Right atrium auricular region (tissue), 2 donors: ENCODE data around the gene RANBP17. TPM values are rescaled to one million over a fixed set of nuclear protein-coding genes. Genes with fewer than 3 reads are reported as not detected.

ENCODE experiments used
- DNase-seq: peaks from one replicate; pipeline ENCODE4 v3.0.0-alpha.2; 2019; ENCODE audit warnings: low spot score
- H3K27ac ChIP-seq, 2 donors: fragments of 200-600 bp; sonication (generic); 1 replicate in 1 of 2; 2 replicates in 1 of 2; pipeline ENCODE4 v1.5.1; 2016 to 2019
- H3K27me3 ChIP-seq, 2 donors: fragments of 200-600 bp; sonication (generic); one replicate each; pipeline versions ENCODE4 v1.5.1 to v1.6.0; 2017 to 2019
- H3K36me3 ChIP-seq: fragments of 200-600 bp; sonication (generic); one replicate; pipeline ENCODE4 v1.5.1; 2016
- H3K4me1 ChIP-seq, 2 donors: fragments of 200-600 bp; sonication (generic); one replicate each; pipeline versions ENCODE4 v1.5.1 to v1.6.0; 2017 to 2019
- H3K4me3 ChIP-seq, 2 donors: fragments of 200-600 bp; sonication (generic); 1 replicate in 1 of 2; 2 replicates in 1 of 2; pipeline ENCODE4 v1.5.1; 2017 to 2019; ENCODE audit warnings: mild to moderate bottlenecking in 1 of 2, moderate library complexity in 1 of 2
- H3K9me3 ChIP-seq, 2 donors: fragments of 200-600 bp; sonication (generic); one replicate each; pipeline ENCODE4 v1.5.1; 2019
- total RNA-seq, 2 donors: library from RNA; depleted of rRNA; stranded (reverse); fragments of >200 nt; gene quantifications; one replicate each; pipeline ENCODE4 v1.1.0, GENCODE V29; 2016
- TF ChIP-seq, protein P1 (sequence below), 2 donors: fragments of 200-600 bp; sonication (generic); IDR thresholded peaks; one replicate each; pipeline ENCODE4 v1.5.1; 2019; ENCODE audit warnings: antibody characterized with exemption in 2 of 2

The RANBP17 gene
- total RNA-seq = 1 to 10 TPM; 1.4 to 3.6 TPM

DNA sequence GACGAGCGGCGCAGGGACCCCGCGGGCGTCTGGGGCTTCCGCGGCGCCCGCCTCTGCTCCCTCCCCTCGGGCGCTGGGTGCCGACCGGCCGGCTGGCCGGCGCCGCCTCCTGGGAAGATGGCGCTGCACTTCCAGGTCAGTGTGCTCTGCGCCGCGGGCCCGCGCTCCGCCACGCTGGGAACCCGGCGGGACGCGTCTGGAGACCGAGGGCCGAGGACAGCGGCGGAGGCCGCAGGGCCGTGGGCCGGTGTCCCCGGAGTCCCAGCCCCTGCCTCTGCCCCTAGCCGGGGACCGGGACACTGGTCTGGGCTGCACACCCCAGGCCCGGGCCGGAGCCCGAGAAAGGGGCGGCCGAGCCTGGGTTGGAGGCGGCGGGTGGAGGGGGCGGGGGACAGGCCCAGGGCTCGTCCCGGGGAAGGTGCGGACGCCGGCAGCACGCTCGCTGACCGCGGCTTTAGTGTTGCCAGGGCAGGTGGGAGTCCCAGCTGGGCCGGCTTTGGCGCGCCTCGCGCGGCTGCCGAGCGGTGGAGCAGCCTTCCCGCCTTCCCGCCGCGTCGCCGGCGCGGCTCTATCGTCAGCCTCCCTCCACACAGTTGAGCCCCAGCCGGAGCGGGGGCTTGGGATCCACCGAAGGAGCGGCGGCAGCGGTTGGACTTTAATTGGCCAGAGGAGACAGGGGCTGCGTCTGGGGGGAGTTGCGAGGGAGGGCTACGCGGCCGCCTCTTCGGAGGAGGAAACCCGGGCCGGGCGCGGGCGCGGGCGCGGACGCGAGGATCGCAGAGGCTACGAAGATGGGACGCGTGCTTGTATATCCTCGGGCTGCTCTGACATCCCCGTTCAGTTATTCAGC lies at the start of gene RANBP17:
RANBP17 (plus strand) TSS at position 102 of the 850 bp plus-strand sequence.
- no peaks in the 10 kb centered on the region for H3K27me3 ChIP-seq
- no peak for DNase-seq
- peak within 1 kb of the TSS in 1 of 2 donors; percentile 31 for H3K27ac ChIP-seq
- H3K36me3 ChIP-seq = no peaks in the 10 kb centered on the region
- peaks cover 0 to 20% of the 10 kb centered on the region in 2 donors for H3K9me3 ChIP-seq
- peak within 1 kb of the TSS; percentile 42 to 62 for H3K4me3 ChIP-seq
- TF ChIP-seq, protein P1, sequence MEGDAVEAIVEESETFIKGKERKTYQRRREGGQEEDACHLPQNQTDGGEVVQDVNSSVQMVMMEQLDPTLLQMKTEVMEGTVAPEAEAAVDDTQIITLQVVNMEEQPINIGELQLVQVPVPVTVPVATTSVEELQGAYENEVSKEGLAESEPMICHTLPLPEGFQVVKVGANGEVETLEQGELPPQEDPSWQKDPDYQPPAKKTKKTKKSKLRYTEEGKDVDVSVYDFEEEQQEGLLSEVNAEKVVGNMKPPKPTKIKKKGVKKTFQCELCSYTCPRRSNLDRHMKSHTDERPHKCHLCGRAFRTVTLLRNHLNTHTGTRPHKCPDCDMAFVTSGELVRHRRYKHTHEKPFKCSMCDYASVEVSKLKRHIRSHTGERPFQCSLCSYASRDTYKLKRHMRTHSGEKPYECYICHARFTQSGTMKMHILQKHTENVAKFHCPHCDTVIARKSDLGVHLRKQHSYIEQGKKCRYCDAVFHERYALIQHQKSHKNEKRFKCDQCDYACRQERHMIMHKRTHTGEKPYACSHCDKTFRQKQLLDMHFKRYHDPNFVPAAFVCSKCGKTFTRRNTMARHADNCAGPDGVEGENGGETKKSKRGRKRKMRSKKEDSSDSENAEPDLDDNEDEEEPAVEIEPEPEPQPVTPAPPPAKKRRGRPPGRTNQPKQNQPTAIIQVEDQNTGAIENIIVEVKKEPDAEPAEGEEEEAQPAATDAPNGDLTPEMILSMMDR (IDR thresholded peaks at IDR 0.05) = no peak
- H3K4me1 ChIP-seq = peaks cover 0 to 12% of the 10 kb centered on the region in 2 donors

DNA sequence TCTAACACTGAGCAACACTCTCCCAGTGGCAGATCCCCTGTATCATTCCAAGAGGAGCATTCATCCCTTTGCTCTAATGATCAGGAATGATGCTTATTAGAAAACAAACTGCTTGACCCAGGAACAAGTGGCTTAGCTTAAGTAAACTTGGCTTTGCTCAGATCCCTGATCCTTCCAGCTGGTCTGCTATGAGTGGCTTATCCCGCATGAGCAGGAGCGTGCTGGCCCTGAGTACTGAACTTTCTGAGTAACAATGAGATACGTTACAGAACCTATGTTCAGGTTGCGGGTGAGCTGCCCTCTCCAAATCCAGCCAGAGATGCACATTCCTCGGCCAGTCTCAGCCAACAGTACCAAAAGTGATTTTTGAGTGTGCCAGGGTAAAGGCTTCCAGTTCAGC lies 48.6 kb upstream of the RANBP17 start:
- H3K36me3 ChIP-seq = no peaks in the 10 kb centered on the region
- no peak overlapping the region for H3K27ac ChIP-seq
- H3K4me3 ChIP-seq = no peak overlapping the region
- no peak for DNase-seq
- TF ChIP-seq, protein P1 (IDR thresholded peaks at IDR 0.05) = no peak
- no peaks in the 10 kb centered on the region for H3K9me3 ChIP-seq
- H3K4me1 ChIP-seq = no peaks in the 10 kb centered on the region
- no peaks in the 10 kb centered on the region for H3K27me3 ChIP-seq

DNA sequence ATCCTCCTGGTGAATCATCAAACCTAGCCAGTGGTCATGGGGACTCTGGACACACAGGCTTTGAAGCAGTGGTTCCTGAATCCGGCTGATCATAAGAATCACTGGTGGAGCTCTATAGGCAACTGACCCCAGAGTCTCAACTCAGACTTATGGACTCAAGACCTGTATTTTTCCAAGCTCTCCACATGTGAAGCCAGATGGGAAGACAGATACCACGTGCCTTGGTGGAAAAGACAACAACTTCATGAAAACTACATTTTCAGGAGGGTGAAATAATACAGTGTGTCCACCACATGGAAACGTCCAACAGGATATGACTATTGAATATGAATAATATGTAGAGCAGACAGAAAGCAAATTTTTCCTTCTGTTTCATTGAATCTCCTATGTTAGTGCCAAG lies 44.6 kb upstream of the RANBP17 start:
- TF ChIP-seq, protein P1 (IDR thresholded peaks at IDR 0.05) = no peak
- H3K4me1 ChIP-seq = no peaks in the 10 kb centered on the region
- no peak overlapping the region for H3K4me3 ChIP-seq
- no peak overlapping the region for H3K27ac ChIP-seq
- DNase-seq = no peak
- H3K9me3 ChIP-seq = no peaks in the 10 kb centered on the region
- H3K27me3 ChIP-seq = no peaks in the 10 kb centered on the region
- H3K36me3 ChIP-seq = no peaks in the 10 kb centered on the region

DNA sequence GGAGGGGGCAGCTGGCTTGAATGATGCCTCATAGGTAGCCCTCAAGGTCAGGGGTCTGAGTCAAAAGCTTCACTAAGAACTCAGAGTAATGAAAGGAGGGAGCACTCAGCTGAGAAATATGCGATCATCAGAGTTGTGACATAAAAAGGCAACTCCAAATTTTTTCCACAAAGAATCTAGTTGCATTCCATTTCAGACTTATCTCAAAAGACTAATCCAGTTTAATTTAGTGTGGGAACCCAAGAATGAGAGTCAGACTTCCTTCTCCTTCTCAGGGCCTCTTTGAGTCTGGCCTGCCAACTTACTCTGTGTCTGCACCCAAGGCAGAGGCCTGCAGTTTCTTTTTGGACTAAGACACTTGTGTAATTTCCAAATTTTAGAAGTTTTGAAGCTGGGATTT lies 43.6 kb upstream of the RANBP17 start:
- H3K9me3 ChIP-seq = no peaks in the 10 kb centered on the region
- no peaks in the 10 kb centered on the region for H3K4me1 ChIP-seq
- H3K27ac ChIP-seq = no peak overlapping the region
- no peaks in the 10 kb centered on the region for H3K36me3 ChIP-seq
- TF ChIP-seq, protein P1 (IDR thresholded peaks at IDR 0.05) = no peak
- no peaks in the 10 kb centered on the region for H3K27me3 ChIP-seq
- H3K4me3 ChIP-seq = no peak overlapping the region
- DNase-seq = no peak

DNA sequence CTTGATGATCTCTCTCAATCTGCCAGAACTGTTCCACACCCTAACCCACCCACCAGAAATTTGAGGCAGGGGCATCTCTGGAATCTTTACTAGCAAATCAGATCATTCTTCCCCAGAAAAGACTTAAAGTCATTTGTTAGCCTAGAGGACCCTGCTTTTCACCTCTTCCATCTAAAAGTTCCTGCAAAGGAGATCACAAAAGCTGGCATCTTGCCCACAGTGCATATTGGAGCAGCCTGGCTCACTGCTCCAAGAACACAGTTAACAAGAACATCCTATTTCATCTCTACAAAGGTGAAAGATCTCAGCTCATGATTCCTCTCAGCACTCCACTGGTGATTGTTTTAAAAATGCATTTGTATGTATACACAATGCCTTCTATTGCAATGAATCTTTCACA lies 42.0 kb upstream of the RANBP17 start:
- TF ChIP-seq, protein P1 (IDR thresholded peaks at IDR 0.05) = no peak
- Histone ChIP-seq H3K36me3 (no peaks in the 10 kb centered on the region), H3K27ac (no peak overlapping the region), H3K27me3 (no peaks in the 10 kb centered on the region), H3K4me3 (no peak overlapping the region), H3K4me1 (no peaks in the 10 kb centered on the region), H3K9me3 (no peaks in the 10 kb centered on the region)
- DNase-seq = no peak
